Transverse colon (tissue), 4 donors: ENCODE data around the gene ELAVL1. TPM values are rescaled to one million over a fixed set of nuclear protein-coding genes. Genes with fewer than 3 reads are reported as not detected.

Experiments
- DNase-seq: peaks from one replicate; pipeline ENCODE4 v3.0.0-alpha.2; 2019
- H3K27ac ChIP-seq, 4 donors: fragments of 200-600 bp; sonication (generic); 2 replicates each; pipeline ENCODE4 v1.5.1; 2016 to 2018; ENCODE audit warnings: inconsistent platforms in 4 of 4
- H3K27me3 ChIP-seq: fragments of 200-600 bp; sonication (generic); 2 replicates; pipeline ENCODE4 v1.5.1; 2017; ENCODE audit warnings: inconsistent platforms
- H3K36me3 ChIP-seq, 4 donors: fragments of 200-600 bp; sonication (generic); 2 replicates each; pipeline ENCODE4 v1.5.1; 2017 to 2019; ENCODE audit warnings: inconsistent platforms in 4 of 4
- H3K4me1 ChIP-seq, 4 donors: fragments of 200-600 bp; sonication (generic); 2 replicates each; pipeline ENCODE4 v1.5.1; 2017 to 2020; ENCODE audit warnings: inconsistent platforms in 4 of 4
- H3K4me3 ChIP-seq, 4 donors: fragments of 200-600 bp; sonication (generic); 1 replicate in 1 of 4; 2 replicates in 3 of 4; pipeline versions ENCODE4 v1.5.1 to v1.6.1; 2017 to 2019; ENCODE audit warnings: inconsistent platforms in 4 of 4
- H3K9me3 ChIP-seq, 2 donors: fragments of 200-600 bp; sonication (generic); 2 replicates each; pipeline ENCODE4 v1.5.1; 2017 to 2019; ENCODE audit warnings: inconsistent platforms in 2 of 2
- EP300 ChIP-seq: sonication (generic); formaldehyde crosslinking; IDR thresholded peaks from one replicate; pipeline ENCODE4 v1.6.1; 2017; ENCODE audit warnings: antibody characterized with exemption, low read depth
- POLR2A ChIP-seq: fragments of 450-650 bp; IDR thresholded peaks from one replicate; pipeline ENCODE4 v1.6.1; 2016; ENCODE audit warnings: antibody characterized with exemption, mild to moderate bottlenecking, moderate library complexity
- POLR2AphosphoS5 ChIP-seq, 3 donors: sonication (generic); formaldehyde crosslinking; IDR thresholded peaks; one replicate each; pipeline ENCODE4 v1.6.1; 2016; ENCODE audit warnings: antibody characterized with exemption in 3 of 3
- WGBS, 2 donors: methylation state at CpG; one replicate each; pipeline ENCODE4 v1.1.5; 2018; ENCODE audit warnings: low coverage in 1 of 2; 5-methylcytosine and 5-hydroxymethylcytosine counted together
- in situ Hi-C, 4 donors: fragments of 200-750 bp; cut with MboI; loops; one replicate each; pipeline versions ENCODE4 v1.15.0 to v1.15.1; 2017; ENCODE audit warnings: low sequenced_read_pairs in 3 of 4, low pct_ligation_motif_present in 1 of 4, low pct_unique_long_range_greater_than_20kb in 1 of 4
- intact Hi-C: fragments of 100-400 bp; cut with DNase I; formaldehyde crosslinking; loops from one replicate; pipeline ENCODE4 v1.15.1; 2023; ENCODE audit warnings: low total_unique reads
- total RNA-seq, 4 donors: library from RNA; depleted of rRNA; stranded (reverse); fragments of >200 nt; gene quantifications; one replicate each; pipeline ENCODE4 v1.1.0, GENCODE V29; 2016
- TF ChIP-seq, protein P1 (sequence below), 5 experiments: fragments of 200-600 bp in 3 of 5; fragments of 450-650 bp in 2 of 5; sonication (generic) in 3 of 5; IDR thresholded peaks; 1 replicate in 2 of 5; 2 replicates in 3 of 5; pipeline ENCODE4 v1.5.1; 2016 to 2017; ENCODE audit warnings: antibody characterized with exemption in 5 of 5, inconsistent platforms in 3 of 5, mild to moderate bottlenecking in 2 of 5, moderate library complexity in 1 of 5

ELAVL1 gene
- total RNA-seq, 4 donors from 2014 or later, result 11.9 to 101 (median 22.4) TPM

DNA sequence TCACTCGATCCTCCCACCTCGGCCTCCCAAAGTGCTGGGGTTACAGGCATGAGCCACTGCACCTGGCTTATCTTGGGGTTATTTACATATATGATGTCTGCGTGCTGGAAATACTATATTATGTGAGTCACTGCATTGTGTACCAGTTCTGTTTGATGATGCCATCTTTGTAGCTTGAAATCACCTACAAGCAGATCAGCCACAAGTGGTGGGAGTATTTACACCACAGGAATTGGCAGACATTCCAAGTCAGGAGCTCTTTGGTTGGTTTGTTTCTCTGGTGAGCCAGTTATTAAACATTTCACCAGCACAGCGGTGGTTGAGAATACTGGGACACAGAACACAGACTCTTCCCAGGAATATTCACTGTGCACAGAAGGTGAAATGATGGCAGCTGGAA lies 57.5 kb downstream of the ELAVL1 start:
- intact Hi-C loops (loop anchor here (5.0 kb wide), 1 partner anchor 34 kb away; no protein-coding TSS in a partner anchor), in situ Hi-C loops (loop anchor here in 2 of 4 donors (10.0 kb wide), 1 partner anchor 307 kb away; no protein-coding TSS in a partner anchor)
- Histone ChIP-seq H3K4me3 (no peak overlapping the region), H3K36me3 (no peaks in the 10 kb centered on the region), H3K4me1 (peaks cover 0 to 7% (median under 1%) of the 10 kb centered on the region in 4 donors), H3K27me3 (no peaks in the 10 kb centered on the region), H3K9me3 (no peaks in the 10 kb centered on the region), H3K27ac (no peak overlapping the region)
- 91 to 94% methylated on average over 3 of the region's 4 CpGs for WGBS, 2 donors
- DNase-seq, result no peak
- TF ChIP-seq POLR2A (no peak), POLR2AphosphoS5 (IDR thresholded peaks at IDR 0.05) (no peak), EP300 (no peak)
- TF ChIP-seq, protein P1, sequence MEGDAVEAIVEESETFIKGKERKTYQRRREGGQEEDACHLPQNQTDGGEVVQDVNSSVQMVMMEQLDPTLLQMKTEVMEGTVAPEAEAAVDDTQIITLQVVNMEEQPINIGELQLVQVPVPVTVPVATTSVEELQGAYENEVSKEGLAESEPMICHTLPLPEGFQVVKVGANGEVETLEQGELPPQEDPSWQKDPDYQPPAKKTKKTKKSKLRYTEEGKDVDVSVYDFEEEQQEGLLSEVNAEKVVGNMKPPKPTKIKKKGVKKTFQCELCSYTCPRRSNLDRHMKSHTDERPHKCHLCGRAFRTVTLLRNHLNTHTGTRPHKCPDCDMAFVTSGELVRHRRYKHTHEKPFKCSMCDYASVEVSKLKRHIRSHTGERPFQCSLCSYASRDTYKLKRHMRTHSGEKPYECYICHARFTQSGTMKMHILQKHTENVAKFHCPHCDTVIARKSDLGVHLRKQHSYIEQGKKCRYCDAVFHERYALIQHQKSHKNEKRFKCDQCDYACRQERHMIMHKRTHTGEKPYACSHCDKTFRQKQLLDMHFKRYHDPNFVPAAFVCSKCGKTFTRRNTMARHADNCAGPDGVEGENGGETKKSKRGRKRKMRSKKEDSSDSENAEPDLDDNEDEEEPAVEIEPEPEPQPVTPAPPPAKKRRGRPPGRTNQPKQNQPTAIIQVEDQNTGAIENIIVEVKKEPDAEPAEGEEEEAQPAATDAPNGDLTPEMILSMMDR (IDR thresholded peaks at IDR 0.05), result no peak

DNA sequence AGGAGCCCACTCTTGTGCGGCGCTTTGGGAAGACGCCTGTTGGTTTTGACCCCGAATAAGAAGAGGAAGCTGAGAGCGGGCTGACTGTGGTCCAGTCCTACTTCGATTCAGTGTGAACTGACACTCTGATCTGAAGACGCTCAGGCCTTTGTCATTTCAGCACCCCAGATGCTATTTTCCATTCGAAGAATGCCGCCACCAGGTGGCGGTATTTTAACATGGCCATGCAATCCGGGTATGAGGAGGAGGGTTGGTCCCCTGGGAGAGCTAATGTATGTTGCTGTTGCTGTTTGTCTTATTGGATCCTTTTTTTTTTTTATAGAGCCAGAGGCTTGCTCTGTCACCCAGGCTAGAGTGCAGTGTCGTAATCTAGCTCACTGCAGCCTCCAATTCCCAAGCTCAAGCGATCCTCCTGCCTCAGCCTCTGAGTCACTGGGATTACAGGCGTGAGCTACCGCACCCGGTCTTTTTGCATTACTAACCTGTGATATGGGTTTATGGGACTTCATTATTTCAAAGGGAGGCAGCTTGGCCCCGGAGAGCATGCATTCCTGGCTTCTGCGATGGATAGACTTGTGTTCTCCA lies 61.2 kb downstream of the ELAVL1 start:
- Histone ChIP-seq H3K9me3 (no peaks in the 10 kb centered on the region), H3K4me3 (peak overlapping the region; percentile 30 to 68 (median 51)), H3K36me3 (peaks cover 0 to 13% (median 6%) of the 10 kb centered on the region in 4 donors), H3K27ac (peak overlapping the region; percentile 85 to 98 (median 94)), H3K4me1 (peaks cover 5 to 26% (median 12%) of the 10 kb centered on the region in 4 donors), H3K27me3 (no peaks in the 10 kb centered on the region)
- 28 to 66% methylated on average over 5 to 18 of the region's 18 CpGs for WGBS, 2 donors
- TF ChIP-seq, protein P1 (IDR thresholded peaks at IDR 0.05), result peak; percentile 89 to 98 (median 94)
- no peak for TF ChIP-seq POLR2A
- in situ Hi-C loops (loop anchor here in 2 of 4 donors (10.0 kb wide), 1 partner anchor 311 kb away; no protein-coding TSS in a partner anchor), intact Hi-C loops (no loop called here)
- peak; percentile 91 for DNase-seq

DNA sequence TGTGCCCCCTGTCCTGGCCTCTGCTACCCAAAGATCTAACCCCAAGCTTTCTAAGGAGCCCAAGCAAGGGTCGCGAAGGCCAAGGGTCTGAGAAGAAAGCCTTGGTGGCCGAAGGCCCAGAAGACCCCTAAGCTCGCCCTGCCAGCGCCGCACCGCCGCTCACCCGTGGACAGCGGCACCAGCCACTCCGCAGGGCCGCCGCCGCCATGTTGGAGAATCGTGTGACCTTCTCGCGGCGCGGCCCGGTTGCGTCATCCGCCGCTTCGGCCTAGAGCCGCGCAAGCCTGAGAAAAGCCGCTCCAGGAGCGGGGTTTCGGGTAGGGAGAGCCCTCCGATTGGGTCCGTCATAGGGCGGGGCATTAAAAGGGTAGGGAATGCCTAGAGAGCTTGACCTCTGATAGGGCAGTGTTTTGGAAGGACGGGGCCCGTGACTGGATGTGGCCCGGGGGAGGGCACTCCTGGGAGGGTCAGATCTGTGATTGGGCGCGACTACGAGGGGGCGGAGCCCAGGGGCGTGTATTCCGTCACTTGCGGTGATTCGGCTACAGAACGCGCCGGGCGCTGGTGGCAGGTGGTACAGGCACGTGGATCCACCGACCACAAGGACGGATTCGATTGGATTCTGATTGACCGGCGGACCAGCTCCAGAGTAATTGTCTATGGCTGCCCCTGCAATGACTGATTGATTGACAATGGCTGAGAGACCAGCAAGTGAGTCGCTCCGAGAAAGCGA lies 61.8 kb downstream of the ELAVL1 start, which contains the start of gene TIMM44:
TSS of gene TIMM44 (minus strand) at position 223 of the 733 bp plus-strand sequence. CDS start at position 208, 15 bp downstream.
- Histone ChIP-seq H3K36me3 (peaks cover 0 to 13% (median 6%) of the 10 kb centered on the region in 4 donors), H3K9me3 (no peaks in the 10 kb centered on the region), H3K27ac (peak within 1 kb of the TSS; percentile 90 to 98 (median 96)), H3K4me1 (peaks cover 5 to 26% (median 12%) of the 10 kb centered on the region in 4 donors), H3K27me3 (no peaks in the 10 kb centered on the region), H3K4me3 (peak within 1 kb of the TSS; percentile 68 to 93 (median 80))
- intact Hi-C loops (no loop called here), in situ Hi-C loops (loop anchor here in 2 of 4 donors (10.0 kb wide), 1 partner anchor 311 kb away; no protein-coding TSS in a partner anchor)
- 1% methylated on average over 52 of the region's 56 CpGs; no CpG with 5 or more reads in 1 of the 2 donors for WGBS, 2 donors
- peak; percentile 99 for DNase-seq
- TF ChIP-seq POLR2A, result peak; percentile 86
- TF ChIP-seq POLR2AphosphoS5 (IDR thresholded peaks at IDR 0.05), result peak; percentile 60 to 89 (median 88)
- TF ChIP-seq, protein P1 (IDR thresholded peaks at IDR 0.05), result no peak

DNA sequence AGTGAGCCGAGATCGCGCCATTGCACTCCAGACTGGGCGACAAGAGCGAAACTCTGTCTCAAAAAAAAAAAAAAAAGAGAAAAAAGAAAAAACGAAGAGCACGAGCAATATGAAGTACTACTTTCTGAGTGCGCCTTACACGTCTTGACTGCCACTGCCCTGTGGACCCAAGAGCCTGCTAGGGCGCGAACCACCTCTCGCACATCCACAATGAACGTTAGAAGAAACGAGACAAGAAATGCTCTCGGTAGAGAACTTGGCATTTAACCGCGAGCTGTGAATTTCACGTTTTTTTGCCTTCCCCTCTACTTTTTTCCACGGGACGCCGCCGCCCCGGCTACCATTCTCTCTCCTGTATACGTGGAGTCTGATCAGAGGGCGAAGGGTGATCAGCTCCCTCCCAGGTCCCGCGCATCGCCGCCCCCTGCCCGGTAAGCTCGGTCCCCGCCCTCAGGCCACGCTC lies 62.4 kb downstream of the ELAVL1 start:
- in situ Hi-C loops (loop anchor here in 2 of 4 donors (10.0 kb wide), 1 partner anchor 312 kb away; no protein-coding TSS in a partner anchor), intact Hi-C loops (no loop called here)
- TF ChIP-seq POLR2A, result no peak
- TF ChIP-seq EP300, result no peak
- TF ChIP-seq, protein P1 (IDR thresholded peaks at IDR 0.05), result no peak
- TF ChIP-seq POLR2AphosphoS5 (IDR thresholded peaks at IDR 0.05), result no peak

More for the DNA sequence above, 62.4 kb downstream of the ELAVL1 start:
- DNase-seq, result no peak
- Histone ChIP-seq H3K27me3 (no peaks in the 10 kb centered on the region), H3K9me3 (no peaks in the 10 kb centered on the region), H3K36me3 (peaks cover 0 to 14% (median 7%) of the 10 kb centered on the region in 4 donors), H3K4me1 (peaks cover 5 to 26% (median 12%) of the 10 kb centered on the region in 4 donors), H3K4me3 (peak overlapping the region; percentile 68 to 93 (median 80)), H3K27ac (peak overlapping the region; percentile 90 to 98 (median 96))
- 1 to 3% methylated on average over 23 to 33 of the region's 33 CpGs for WGBS, 2 donors
